Body of pancreas (tissue), 4 donors: Measurements from ENCODE around the gene USP10.

ENCODE experiments used
- CTCF ChIP-seq, 7 experiments: fragments of 450-650 bp in 4 of 7; fragments of 200-600 bp in 3 of 7; sonication (generic) in 3 of 7; IDR thresholded peaks; one replicate each; pipeline ENCODE4 v1.5.1; 2016 to 2019; ENCODE audit warnings: antibody characterized with exemption in 7 of 7
- POLR2A ChIP-seq, 3 donors: fragments of 450-650 bp; IDR thresholded peaks; one replicate each; pipeline ENCODE4 v1.6.1; 2016; ENCODE audit warnings: antibody characterized with exemption in 3 of 3, mild to moderate bottlenecking in 2 of 3

DNA sequence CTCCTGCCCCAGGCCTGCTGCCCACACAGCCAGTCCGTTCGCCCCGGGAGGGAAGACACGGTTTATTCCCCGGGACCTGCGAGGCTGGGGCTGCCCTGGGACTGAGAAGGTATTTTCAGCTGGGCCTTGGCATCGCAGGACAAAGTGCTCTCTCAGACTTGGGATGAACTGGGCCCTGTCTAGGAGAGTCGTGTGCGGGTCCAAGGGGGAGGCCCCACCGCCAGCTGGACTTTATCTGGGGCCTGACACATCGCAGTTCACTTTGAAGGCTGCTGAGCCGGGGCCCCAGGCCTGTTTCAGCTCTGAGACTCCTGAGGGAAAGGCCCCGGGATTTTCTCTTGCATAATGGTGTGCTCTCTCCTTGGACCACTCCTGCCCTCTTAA, 126.8 kb downstream of the USP10 start:
- TF ChIP-seq CTCF (IDR thresholded peaks at IDR 0.05) (no peak), POLR2A (IDR thresholded peaks at IDR 0.05) (peak in 1 of 3 donors; percentile 8)
